A549 (cell line): Measurements from ENCODE around the gene MORN1.

ENCODE experiments used
- RCOR1 ChIP-seq: fragments of 150-350 bp; IDR thresholded peaks from 2 replicates; pipeline ENCODE4 v1.6.1; 2014; ENCODE audit warnings: antibody characterized with exemption, low read length, low read depth
- TF ChIP-seq, protein P1 (sequence below): fragments of 150-350 bp; IDR thresholded peaks from 2 replicates; pipeline ENCODE4 v1.6.1; 2014; ENCODE audit warnings: low read depth, mild to moderate bottlenecking, low read length

DNA sequence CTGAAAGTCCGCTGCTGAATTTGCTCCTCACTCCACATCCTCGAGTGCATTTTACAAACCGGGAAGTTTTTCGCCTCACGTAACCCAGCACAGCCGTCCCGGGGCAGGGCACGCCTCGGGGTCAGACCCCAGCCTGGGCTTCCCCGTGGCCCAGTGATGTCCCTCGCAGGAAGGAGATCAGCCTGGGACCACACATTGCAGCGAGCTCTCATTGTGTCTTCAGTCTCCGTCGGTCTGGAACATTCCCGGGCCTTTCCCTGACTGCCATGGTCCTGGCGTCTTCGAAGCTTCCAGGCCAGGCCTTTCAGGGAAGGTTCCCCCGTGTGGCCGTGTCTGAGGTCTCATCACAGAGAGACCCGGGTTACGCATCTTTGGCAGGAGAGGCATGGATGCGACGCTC is 43.5 kb downstream of the MORN1 start:
- TF ChIP-seq RCOR1: no peak
- TF ChIP-seq, protein P1, sequence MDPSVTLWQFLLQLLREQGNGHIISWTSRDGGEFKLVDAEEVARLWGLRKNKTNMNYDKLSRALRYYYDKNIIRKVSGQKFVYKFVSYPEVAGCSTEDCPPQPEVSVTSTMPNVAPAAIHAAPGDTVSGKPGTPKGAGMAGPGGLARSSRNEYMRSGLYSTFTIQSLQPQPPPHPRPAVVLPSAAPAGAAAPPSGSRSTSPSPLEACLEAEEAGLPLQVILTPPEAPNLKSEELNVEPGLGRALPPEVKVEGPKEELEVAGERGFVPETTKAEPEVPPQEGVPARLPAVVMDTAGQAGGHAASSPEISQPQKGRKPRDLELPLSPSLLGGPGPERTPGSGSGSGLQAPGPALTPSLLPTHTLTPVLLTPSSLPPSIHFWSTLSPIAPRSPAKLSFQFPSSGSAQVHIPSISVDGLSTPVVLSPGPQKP: no peak
